PC-9 (cell line): Measurements from ENCODE around the gene TPRG1. TPM values are rescaled to one million over a fixed set of nuclear protein-coding genes. Genes with fewer than 3 reads are reported as not detected.

ENCODE experiments used
- BruUV-seq: library from RNA; stranded (reverse); fragments of 400-500 nt; replicated peaks from 2 replicates; lab custom pipeline; 2021; lab: Mats Ljungman, UMichigan
- CTCF ChIA-PET: fragments of 300-600 bp; sonication (Branson Sonifier 250); formaldehyde crosslinking; loops from one replicate; lab custom pipeline; 2022; ENCODE audit warnings: antibody characterized with exemption; lab: Charles Lee
- POLR2A ChIA-PET: fragments of 300-600 bp; sonication (Branson Sonifier 250); formaldehyde crosslinking; loops from one replicate; lab custom pipeline; 2022; ENCODE audit warnings: antibody characterized with exemption; ENCODE audit not compliant: unreplicated experiment; lab: Charles Lee
- DNase-seq, 2 experiments: peaks; one replicate each; pipeline versions ENCODE4 v3.0.0 to v3.0.0-alpha.2; 2015 to 2022; ENCODE audit warnings: mixed read lengths in 1 of 2
- H2AFZ ChIP-seq: fragments of 200-600 bp; sonication (generic); 2 replicates; pipeline ENCODE4 v1.8.1; 2017; ENCODE audit warnings: antibody characterized with exemption
- H3F3A ChIP-seq: fragments of 200-600 bp; sonication (generic); 2 replicates; pipeline ENCODE4 v1.8.1; 2017; ENCODE audit warnings: antibody characterized with exemption, mild to moderate bottlenecking, low read depth; ENCODE audit not compliant: insufficient read depth
- H3K27ac ChIP-seq: fragments of 200-600 bp; sonication (generic); 2 replicates; pipeline ENCODE4 v1.6.1; 2016; ENCODE audit warnings: mixed run types
- H3K27me3 ChIP-seq: fragments of 200-600 bp; sonication (generic); 2 replicates; pipeline ENCODE4 v1.6.1; 2016; ENCODE audit warnings: low read depth, mixed run types; ENCODE audit not compliant: insufficient read depth
- H3K36me3 ChIP-seq: fragments of 200-600 bp; sonication (generic); 2 replicates; pipeline ENCODE4 v1.6.1; 2016; ENCODE audit warnings: low read depth, mixed run types
- H3K4me1 ChIP-seq: fragments of 200-600 bp; sonication (generic); replicated peaks from 2 replicates; pipeline ENCODE4 v1.6.1; 2016; ENCODE audit warnings: mixed run types; ENCODE audit not compliant: insufficient read depth
- H3K4me2 ChIP-seq: fragments of 200-600 bp; sonication (generic); 2 replicates; pipeline ENCODE4 v1.6.1; 2017; ENCODE audit warnings: mixed run types
- H3K4me3 ChIP-seq: fragments of 200-600 bp; sonication (generic); 2 replicates; pipeline ENCODE4 v1.6.1; 2016; ENCODE audit warnings: mixed run types
- H3K79me2 ChIP-seq: fragments of 200-600 bp; sonication (generic); 2 replicates; pipeline ENCODE4 v1.6.1; 2017; ENCODE audit warnings: low read depth, mixed run types
- H3K9me2 ChIP-seq: fragments of 200-600 bp; sonication (generic); 2 replicates; pipeline ENCODE4 v1.8.1; 2017; ENCODE audit warnings: mild to moderate bottlenecking; ENCODE audit not compliant: insufficient read depth
- H3K9me3 ChIP-seq: fragments of 200-600 bp; sonication (generic); 2 replicates; pipeline ENCODE4 v1.8.1; 2016; ENCODE audit warnings: low read depth; ENCODE audit not compliant: insufficient read depth
- H4K20me1 ChIP-seq: fragments of 200-600 bp; sonication (generic); 2 replicates; pipeline ENCODE4 v1.8.1; 2017; ENCODE audit not compliant: insufficient read depth
- EZH2 ChIP-seq: fragments of 200-600 bp; sonication (generic); IDR thresholded peaks from 2 replicates; pipeline ENCODE4 v1.8.0; 2017; ENCODE audit warnings: antibody characterized with exemption, low read depth
- intact Hi-C: fragments of 100-400 bp; cut with micrococcal nuclease; formaldehyde crosslinking; loops from one replicate; pipeline ENCODE4 v1.10.0; 2022; ENCODE audit not compliant: unreplicated experiment
- total RNA-seq: library from RNA; stranded (reverse); gene quantifications from 2 replicates; pipeline ENCODE4 v1.2.3, GENCODE V29; 2021
- TF ChIP-seq, protein P1 (sequence below): fragments of 200-600 bp; sonication (generic); conservative IDR thresholded peaks from 2 replicates; pipeline ENCODE4 v1.6.1; 2017; ENCODE audit warnings: mixed run types, antibody characterized with exemption, mild to moderate bottlenecking, moderate library complexity

The TPRG1 gene
- total RNA-seq, 1 experiment from 2014 or later = 1.9 TPM

GRCh38 chr3:189192725-189193124 is 21.0 kb downstream of the TPRG1 start:
- Histone ChIP-seq H3K9me2 (no peaks in the 10 kb centered on the region), H2AFZ (no peak overlapping the region), H3K4me3 (no peak overlapping the region), H3K27me3 (no peaks in the 10 kb centered on the region), H4K20me1 (no peaks in the 10 kb centered on the region), H3F3A (peaks cover 6% of the 10 kb centered on the region), H3K4me1 (peaks cover 8% of the 10 kb centered on the region), H3K27ac (no peak overlapping the region), H3K9me3 (peaks cover 35% of the 10 kb centered on the region), H3K79me2 (no peaks in the 10 kb centered on the region), H3K4me2 (no peak overlapping the region), H3K36me3 (0 out of 2 replicates have a peak, but pooled peaks cover 3% of the 10 kb centered on the region)
- intact Hi-C loops = no loop called here
- no peak for TF ChIP-seq EZH2
- TF ChIP-seq, protein P1, sequence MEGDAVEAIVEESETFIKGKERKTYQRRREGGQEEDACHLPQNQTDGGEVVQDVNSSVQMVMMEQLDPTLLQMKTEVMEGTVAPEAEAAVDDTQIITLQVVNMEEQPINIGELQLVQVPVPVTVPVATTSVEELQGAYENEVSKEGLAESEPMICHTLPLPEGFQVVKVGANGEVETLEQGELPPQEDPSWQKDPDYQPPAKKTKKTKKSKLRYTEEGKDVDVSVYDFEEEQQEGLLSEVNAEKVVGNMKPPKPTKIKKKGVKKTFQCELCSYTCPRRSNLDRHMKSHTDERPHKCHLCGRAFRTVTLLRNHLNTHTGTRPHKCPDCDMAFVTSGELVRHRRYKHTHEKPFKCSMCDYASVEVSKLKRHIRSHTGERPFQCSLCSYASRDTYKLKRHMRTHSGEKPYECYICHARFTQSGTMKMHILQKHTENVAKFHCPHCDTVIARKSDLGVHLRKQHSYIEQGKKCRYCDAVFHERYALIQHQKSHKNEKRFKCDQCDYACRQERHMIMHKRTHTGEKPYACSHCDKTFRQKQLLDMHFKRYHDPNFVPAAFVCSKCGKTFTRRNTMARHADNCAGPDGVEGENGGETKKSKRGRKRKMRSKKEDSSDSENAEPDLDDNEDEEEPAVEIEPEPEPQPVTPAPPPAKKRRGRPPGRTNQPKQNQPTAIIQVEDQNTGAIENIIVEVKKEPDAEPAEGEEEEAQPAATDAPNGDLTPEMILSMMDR = no peak
- no peak for DNase-seq
- POLR2A ChIA-PET = no interaction called here
- CTCF ChIA-PET = no interaction called here
- no TSS peak for BruUV-seq

- TF ChIP-seq, protein P1 = peak; percentile 30; the same call in 1 of the 2 replicates
- no peak for TF ChIP-seq EZH2
- no peak for DNase-seq
- H3K36me3 ChIP-seq = 0 out of 2 replicates have a peak, but pooled peaks cover 3% of the 10 kb centered on the region
- H3K4me3 ChIP-seq = no peak overlapping the region
- no TSS peak for BruUV-seq
- intact Hi-C loops = no loop called here
- no peaks in the 10 kb centered on the region for H4K20me1 ChIP-seq
- no peaks in the 10 kb centered on the region for H3K27me3 ChIP-seq
- no peaks in the 10 kb centered on the region for H3K9me2 ChIP-seq
- H3K4me1 ChIP-seq = no peaks in the 10 kb centered on the region
- H2AFZ ChIP-seq = no peak overlapping the region
- H3F3A ChIP-seq = no peaks in the 10 kb centered on the region
- peaks cover 32% of the 10 kb centered on the region for H3K9me3 ChIP-seq
- H3K27ac ChIP-seq = no peak overlapping the region
- no peak overlapping the region for H3K4me2 ChIP-seq
- no peaks in the 10 kb centered on the region for H3K79me2 ChIP-seq
- CTCF ChIA-PET = no interaction called here
- POLR2A ChIA-PET = no interaction called here
These were observed 23.5 kb downstream of the TPRG1 start for GRCh38 chr3:189195302-189195701.

- no peaks in the 10 kb centered on the region for H3K27me3 ChIP-seq
- H3K27ac ChIP-seq = no peak overlapping the region
- TF ChIP-seq, protein P1 = no peak
- TF ChIP-seq EZH2 = no peak
- CTCF ChIA-PET = interaction anchor here (0.5 kb wide), 1 partner anchor 1222 kb away, joined by 3 read pairs; no protein-coding TSS in a partner anchor
- DNase-seq = no peak
- no peaks in the 10 kb centered on the region for H3K79me2 ChIP-seq
- no peaks in the 10 kb centered on the region for H3F3A ChIP-seq
- H3K9me2 ChIP-seq = no peaks in the 10 kb centered on the region
- no peak overlapping the region for H2AFZ ChIP-seq
- H3K36me3 ChIP-seq = no peaks in the 10 kb centered on the region
- POLR2A ChIA-PET = no interaction called here
- H3K4me2 ChIP-seq = no peak overlapping the region
- no peak overlapping the region for H3K4me3 ChIP-seq
- intact Hi-C loops = no loop called here
- H3K9me3 ChIP-seq = no peaks in the 10 kb centered on the region
- no TSS peak for BruUV-seq
- no peaks in the 10 kb centered on the region for H3K4me1 ChIP-seq
- no peaks in the 10 kb centered on the region for H4K20me1 ChIP-seq
These were observed 30.3 kb downstream of the TPRG1 start for GRCh38 chr3:189202106-189202505.
